HCT116 (cell line): ENCODE results near the gene OSBPL5. TPM values are rescaled to one million over a fixed set of nuclear protein-coding genes. Genes with fewer than 3 reads are reported as not detected.

ENCODE experiments used
- ATAC-seq: fragments of 200-7000 bp; cut with Tn5 transposase; 2 replicates; pipeline ENCODE4 v1.9.1; 2020; ENCODE audit warnings: mild to moderate bottlenecking, moderate library complexity
- BruUV-seq: library from RNA; stranded (reverse); fragments of 400-500 nt; replicated peaks from 2 replicates; lab custom pipeline; 2021; lab: Mats Ljungman, UMichigan
- CTCF ChIA-PET: fragments of 300-600 bp; sonication (Branson Sonifier 250); formaldehyde crosslinking; loops from one replicate; lab custom pipeline; 2021; ENCODE audit warnings: antibody characterized with exemption; lab: Charles Lee
- POLR2A ChIA-PET: fragments of 300-600, 350-600 bp; sonication (Branson Sonifier 250); formaldehyde crosslinking; loops from one replicate; lab custom pipeline; 2021; ENCODE audit warnings: antibody characterized with exemption; lab: Charles Lee
- RAD21 ChIA-PET, 2 experiments: fragments of 300-600 bp; sonication (Branson Sonifier 250); formaldehyde crosslinking; loops; one replicate each; lab custom pipeline; 2023; ENCODE audit warnings: low total read pairs in 2 of 2; ENCODE audit not compliant: uncharacterized antibody in 2 of 2, unreplicated experiment in 2 of 2, low non-redundant PET in 1 of 2; lab: Charles Lee
- DNase-seq: peaks from one replicate; pipeline ENCODE4 v3.0.0-alpha.2; 2010; ENCODE audit warnings: low read depth, low spot score
- H2AFZ ChIP-seq: fragments of 200-600 bp; shearing (Covaris generic), sonication (generic); 2 replicates; pipeline ENCODE4 v1.6.1; 2017; ENCODE audit warnings: low read depth, mixed run types, mixed read lengths, antibody characterized with exemption, low read length; ENCODE audit not compliant: poor library complexity, severe bottlenecking
- H3K27ac ChIP-seq: 2 replicates; pipeline ENCODE4 v1.5.1; 2012; ENCODE audit warnings: low read depth, low read length
- H3K27me3 ChIP-seq: fragments of 200-600 bp; sonication (generic); 2 replicates; pipeline ENCODE4 v1.6.1; 2016; ENCODE audit warnings: mixed run types, low read length, mixed read lengths; ENCODE audit not compliant: insufficient read depth
- H3K36me3 ChIP-seq, 2 experiments: fragments of 200-500 bp in 1 of 2; fragments of 200-600 bp in 1 of 2; sonication (Bioruptor generic) in 1 of 2; sonication (generic) in 1 of 2; 2 replicates each; pipeline versions ENCODE4 v1.5.1 to v1.6.1; 2014 to 2016; ENCODE audit warnings: low read length in 2 of 2, inconsistent platforms in 1 of 2, mixed read lengths in 1 of 2, mixed run types in 1 of 2; ENCODE audit not compliant: insufficient read depth in 2 of 2, control insufficient read depth in 1 of 2
- H3K4me1 ChIP-seq, 2 experiments: fragments of 200-600 bp in 1 of 2; sonication (generic) in 1 of 2; 2 replicates each; pipeline versions ENCODE4 v1.5.1 to v1.6.1; 2012 to 2017; ENCODE audit warnings: low read length in 2 of 2, inconsistent platforms in 1 of 2, mild to moderate bottlenecking in 1 of 2, mixed read lengths in 1 of 2, mixed run types in 1 of 2, moderate library complexity in 1 of 2; ENCODE audit not compliant: insufficient read depth in 2 of 2, control insufficient read depth in 1 of 2
- H3K4me2 ChIP-seq: fragments of 200-600 bp; sonication (generic); 2 replicates; pipeline ENCODE4 v1.6.1; 2017; ENCODE audit warnings: mixed run types, low read length, mixed read lengths
- H3K4me3 ChIP-seq, 2 experiments: fragments of 200-600 bp in 1 of 2; sonication (generic) in 1 of 2; replicated peaks in 1 of 2; 2 replicates each; pipeline ENCODE4 v1.5.1; 2011 to 2016; ENCODE audit warnings: low read length in 2 of 2, control low read depth in 1 of 2, low read depth in 1 of 2, mild to moderate bottlenecking in 1 of 2, mixed read lengths in 1 of 2, mixed run types in 1 of 2
- H3K79me2 ChIP-seq: fragments of 200-600 bp; sonication (generic); 2 replicates; pipeline ENCODE4 v1.6.1; 2017; ENCODE audit warnings: mild to moderate bottlenecking, mixed run types, low read length, moderate library complexity, mixed read lengths; ENCODE audit not compliant: insufficient read depth
- H3K9ac ChIP-seq: fragments of 200-600 bp; sonication (generic); 2 replicates; pipeline ENCODE4 v1.6.1; 2016; ENCODE audit warnings: low read length, mixed read lengths
- H3K9me2 ChIP-seq: fragments of 200-600 bp; sonication (generic), shearing (Covaris generic); 2 replicates; pipeline ENCODE4 v1.6.1; 2017; ENCODE audit warnings: mixed run types, mild to moderate bottlenecking, moderate library complexity; ENCODE audit not compliant: insufficient read depth
- H3K9me3 ChIP-seq, 2 experiments: fragments of 200-500 bp in 1 of 2; fragments of 200-600 bp in 1 of 2; sonication (Bioruptor generic) in 1 of 2; sonication (generic) in 1 of 2; 2 replicates each; pipeline ENCODE4 v1.6.1; 2014 to 2017; ENCODE audit warnings: low read length in 2 of 2, mixed read lengths in 2 of 2, inconsistent platforms in 1 of 2, low read depth in 1 of 2, mild to moderate bottlenecking in 1 of 2, mixed run types in 1 of 2, moderate library complexity in 1 of 2; ENCODE audit not compliant: control insufficient read depth in 1 of 2, insufficient read depth in 1 of 2
- H4K20me1 ChIP-seq: fragments of 200-600 bp; sonication (generic), shearing (Covaris generic); 2 replicates; pipeline ENCODE4 v1.6.1; 2017; ENCODE audit warnings: mixed run types, mild to moderate bottlenecking, moderate library complexity; ENCODE audit not compliant: insufficient read depth
- ATF3 ChIP-seq: IDR thresholded peaks from 2 replicates; pipeline ENCODE4 v1.6.1; 2012
- CBX3 ChIP-seq: IDR thresholded peaks from 2 replicates; pipeline ENCODE4 v1.6.1; 2012; ENCODE audit warnings: low read depth
- CTCF ChIP-seq, 3 experiments: fragments of 200-600 bp in 1 of 3; sonication (generic) in 1 of 3; IDR thresholded peaks in 2 of 3; conservative IDR thresholded peaks in 1 of 3; 2 replicates each; pipeline ENCODE4 v1.5.1; 2012 to 2017; ENCODE audit warnings: low read depth in 2 of 3, low read length in 2 of 3, antibody characterized with exemption in 1 of 3, borderline replicate concordance in 1 of 3, control low read depth in 1 of 3, mild to moderate bottlenecking in 1 of 3, mixed read lengths in 1 of 3, mixed run types in 1 of 3, moderate library complexity in 1 of 3; ENCODE audit not compliant: insufficient read depth in 1 of 3
- EGR1 ChIP-seq: IDR thresholded peaks from 2 replicates; pipeline ENCODE4 v1.6.1; 2012; ENCODE audit warnings: low read depth
- ELF1 ChIP-seq: IDR thresholded peaks from 2 replicates; pipeline ENCODE4 v1.6.1; 2012; ENCODE audit warnings: low read depth, borderline replicate concordance
- EZH2 ChIP-seq: fragments of 200-600 bp; sonication (generic); IDR thresholded peaks from 2 replicates; pipeline ENCODE4 v1.6.1; 2017; ENCODE audit warnings: antibody characterized with exemption, mixed run types
- FOSL1 ChIP-seq: IDR thresholded peaks from 2 replicates; pipeline ENCODE4 v1.6.1; 2012; ENCODE audit warnings: low read depth
- JUND ChIP-seq: IDR thresholded peaks from 2 replicates; pipeline ENCODE4 v1.6.1; 2012
- MAX ChIP-seq: IDR thresholded peaks from 2 replicates; pipeline ENCODE4 v1.6.1; 2012
- POLR2A ChIP-seq: IDR thresholded peaks from 2 replicates; pipeline ENCODE4 v1.7.0; 2011; ENCODE audit warnings: borderline replicate concordance; ENCODE audit not compliant: insufficient read depth, insufficient read length; ENCODE audit errors: extremely low read depth
- POLR2AphosphoS5 ChIP-seq: IDR thresholded peaks from 2 replicates; pipeline ENCODE4 v1.6.1; 2011; ENCODE audit warnings: mild to moderate bottlenecking, low read depth, low read length, moderate library complexity
- RAD21 ChIP-seq: IDR thresholded peaks from 2 replicates; pipeline ENCODE4 v1.6.1; 2012; ENCODE audit warnings: low read depth, mild to moderate bottlenecking
- REST ChIP-seq: IDR thresholded peaks from 2 replicates; pipeline ENCODE4 v1.6.1; 2012; ENCODE audit warnings: low read depth
- SP1 ChIP-seq: IDR thresholded peaks from 2 replicates; pipeline ENCODE4 v1.6.1; 2012; ENCODE audit warnings: low read depth
- SRF ChIP-seq: IDR thresholded peaks from 2 replicates; pipeline ENCODE4 v1.6.1; 2012; ENCODE audit warnings: low read depth
- TCF7L2 ChIP-seq: IDR thresholded peaks from 2 replicates; pipeline ENCODE4 v1.7.0; 2011; ENCODE audit warnings: borderline replicate concordance, inconsistent platforms; ENCODE audit not compliant: insufficient read depth, insufficient read length; ENCODE audit errors: extremely low read depth
- YY1 ChIP-seq: IDR thresholded peaks from 2 replicates; pipeline ENCODE4 v1.6.1; 2011; ENCODE audit warnings: low read length, low read depth, moderate library complexity, mild to moderate bottlenecking; ENCODE audit not compliant: insufficient replicate concordance; ENCODE audit errors: extremely low read depth
- ZNF274 ChIP-seq: fragments of 200-500 bp; sonication (Bioruptor generic); IDR thresholded peaks from 2 replicates; pipeline ENCODE4 v1.6.1; 2014; ENCODE audit warnings: mild to moderate bottlenecking, low read depth, low read length, inconsistent platforms
- intact Hi-C: fragments of 100-400 bp; cut with micrococcal nuclease; formaldehyde crosslinking; loops from 2 replicates; pipeline ENCODE4 v1.10.0; 2022
- total RNA-seq: library from RNA; stranded (reverse); gene quantifications from one replicate; pipeline ENCODE4 v1.2.1, GENCODE V29; 2021; ENCODE audit not compliant: unreplicated experiment

The OSBPL5 gene
- total RNA-seq, 1 experiment from 2014 or later, result 44.2 TPM

- Histone ChIP-seq H3K4me3 (peak overlapping the region in 1 of 2 experiments; percentile 82; a peak in 1 of 4 replicates), H2AFZ (no peak overlapping the region), H3K27me3 (no peaks in the 10 kb centered on the region), H3K36me3 (no peaks in the 10 kb centered on the region), H3K9me2 (no peaks in the 10 kb centered on the region), H3K79me2 (peaks cover 35% of the 10 kb centered on the region; the same call in 1 of the 2 replicates), H3K4me2 (peak overlapping the region; percentile 95), H4K20me1 (no peaks in the 10 kb centered on the region), H3K9ac (no peak overlapping the region), H3K4me1 (peaks cover 20 to 40% of the 10 kb centered on the region in 2 experiments; a peak in 3 of 4 replicates), H3K27ac (no peak overlapping the region), H3K9me3 (no peaks in the 10 kb centered on the region)
- intact Hi-C loops, result no loop called here
- no peak for ATAC-seq
- RAD21 ChIA-PET, result no interaction called here
- POLR2A ChIA-PET, result no interaction called here
- DNase-seq, result no peak
- TF ChIP-seq SP1 (no peak), EGR1 (no peak), EZH2 (no peak), POLR2AphosphoS5 (no peak), TCF7L2 (no peak), ELF1 (no peak), YY1 (no peak), CBX3 (no peak), FOSL1 (no peak), ATF3 (no peak), REST (no peak), POLR2A (no peak), ZNF274 (no peak), RAD21 (no peak), MAX (no peak), CTCF (IDR thresholded peaks at IDR 0.05 in 2 of 3, conservative IDR thresholded peaks at IDR 0.05 in 1 of 3; ENCODE audit: borderline replicate concordance in 1 of 3, insufficient read depth in 1 of 3, low read depth in 2 of 3, low read length in 2 of 3) (no peak), JUND (no peak), SRF (no peak)
- no TSS peak for BruUV-seq
- CTCF ChIA-PET, result no interaction called here
Measured at GRCh38 chr11:3165916-3166267, 782 bp upstream of the OSBPL5 start.
